LNCaP clone FGC (cell line): ENCODE measurements around the gene MYO18B.

Source experiments
- DNase-seq: peaks from one replicate; pipeline ENCODE4 v3.0.0-alpha.2; 2011; ENCODE audit warnings: low read depth
- H3K4me3 ChIP-seq: 2 replicates; pipeline ENCODE4 v1.5.1; 2011; ENCODE audit warnings: mild to moderate bottlenecking, low read depth, low read length, control low read depth
- CTCF ChIP-seq: IDR thresholded peaks from 2 replicates; pipeline ENCODE4 v1.5.1; 2012; ENCODE audit warnings: mild to moderate bottlenecking; ENCODE audit not compliant: control insufficient read depth, insufficient read depth; ENCODE audit errors: extremely low read depth

MYO18B gene

GRCh38 chr22:26017932-26018331 is 275.9 kb downstream of the MYO18B start:
- H3K4me3 ChIP-seq = no peak overlapping the region
- no peak for TF ChIP-seq CTCF
- DNase-seq = no peak

- H3K4me3 ChIP-seq = no peak overlapping the region
- DNase-seq = no peak
- no peak for TF ChIP-seq CTCF
Measured at GRCh38 chr22:26019596-26019995, 277.6 kb downstream of the MYO18B start.

- TF ChIP-seq CTCF = no peak
- no peak for DNase-seq
- no peak overlapping the region for H3K4me3 ChIP-seq
Measured at GRCh38 chr22:26021516-26021915, 279.5 kb downstream of the MYO18B start.

- no peak for TF ChIP-seq CTCF
- no peak overlapping the region for H3K4me3 ChIP-seq
- no peak for DNase-seq
Measured at GRCh38 chr22:26023104-26023775, 281.3 kb downstream of the MYO18B start.

GRCh38 chr22:26025626-26026025 is 283.6 kb downstream of the MYO18B start:
- no peak for DNase-seq
- H3K4me3 ChIP-seq = no peak overlapping the region
- no peak for TF ChIP-seq CTCF

GRCh38 chr22:26027341-26027740 is 285.4 kb downstream of the MYO18B start:
- DNase-seq = no peak
- no peak for TF ChIP-seq CTCF
- no peak overlapping the region for H3K4me3 ChIP-seq

- no peak for DNase-seq
- no peak overlapping the region for H3K4me3 ChIP-seq
- no peak for TF ChIP-seq CTCF
Measured at GRCh38 chr22:26031641-26032040, 289.7 kb downstream of the MYO18B start.
